Coronary artery (tissue), 2 donors: Measurements from ENCODE around the gene KIF18B.

ENCODE experiments used
- DNase-seq: peaks from one replicate; pipeline ENCODE4 v3.0.0-alpha.2; 2017; ENCODE audit warnings: low spot score
- H3K27ac ChIP-seq, 2 donors: fragments of 200-600 bp; sonication (generic); one replicate each; pipeline ENCODE4 v1.5.1; 2016 to 2019
- H3K4me3 ChIP-seq: fragments of 200-600 bp; sonication (generic); 2 replicates; pipeline ENCODE4 v1.5.1; 2016; ENCODE audit warnings: mild to moderate bottlenecking, moderate library complexity
- TF ChIP-seq, protein P1 (sequence below): fragments of 200-600 bp; sonication (generic); IDR thresholded peaks from one replicate; pipeline ENCODE4 v1.5.1; 2019; ENCODE audit warnings: antibody characterized with exemption

KIF18B gene

DNA sequence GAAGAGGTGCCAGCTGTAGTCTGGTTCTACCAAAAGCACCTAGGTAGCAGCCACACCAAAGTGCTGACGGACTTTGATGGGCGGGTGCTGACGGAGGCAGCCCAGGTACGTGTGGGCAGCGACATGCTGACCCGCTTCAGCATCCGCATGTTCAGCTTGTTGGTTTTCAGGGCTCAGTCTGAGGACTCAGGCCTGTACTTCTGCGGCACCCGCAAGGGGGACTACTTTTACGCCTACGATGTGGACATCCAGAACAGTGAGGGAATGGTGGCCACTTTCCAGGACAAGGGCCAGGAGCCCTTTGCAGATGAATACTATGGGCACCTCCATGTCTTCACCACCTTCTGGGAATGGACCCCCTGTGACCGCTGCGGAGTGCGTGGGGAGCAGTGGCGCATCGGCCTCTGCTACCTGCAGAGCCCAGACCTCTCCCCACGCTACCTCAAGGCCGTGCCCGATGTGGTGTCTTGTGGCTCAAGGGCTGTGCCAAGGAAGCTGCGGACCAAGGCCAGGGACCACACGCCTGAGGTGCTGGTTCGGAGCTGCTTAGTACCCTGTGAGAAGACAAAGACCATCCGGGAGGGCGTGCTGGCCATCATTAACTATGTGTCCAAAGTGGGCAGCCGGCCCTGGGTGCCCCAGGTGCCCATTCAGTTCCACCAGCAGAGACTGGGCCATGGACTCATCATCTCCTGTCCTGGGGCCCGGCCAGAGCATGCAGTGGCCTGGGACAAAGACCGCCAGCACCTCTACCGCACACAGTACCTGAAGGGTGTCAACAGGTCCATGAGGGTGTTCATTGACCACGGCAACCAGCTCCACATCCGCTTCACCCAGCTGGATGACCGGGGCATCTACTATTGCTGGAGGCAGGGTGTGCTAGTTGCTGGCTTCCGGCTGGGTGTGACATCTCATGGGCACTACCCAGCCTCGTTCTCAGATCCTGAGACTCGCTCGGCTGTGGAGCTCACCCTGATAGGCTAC is 43.3 kb downstream of the KIF18B start:
- TF ChIP-seq, protein P1, sequence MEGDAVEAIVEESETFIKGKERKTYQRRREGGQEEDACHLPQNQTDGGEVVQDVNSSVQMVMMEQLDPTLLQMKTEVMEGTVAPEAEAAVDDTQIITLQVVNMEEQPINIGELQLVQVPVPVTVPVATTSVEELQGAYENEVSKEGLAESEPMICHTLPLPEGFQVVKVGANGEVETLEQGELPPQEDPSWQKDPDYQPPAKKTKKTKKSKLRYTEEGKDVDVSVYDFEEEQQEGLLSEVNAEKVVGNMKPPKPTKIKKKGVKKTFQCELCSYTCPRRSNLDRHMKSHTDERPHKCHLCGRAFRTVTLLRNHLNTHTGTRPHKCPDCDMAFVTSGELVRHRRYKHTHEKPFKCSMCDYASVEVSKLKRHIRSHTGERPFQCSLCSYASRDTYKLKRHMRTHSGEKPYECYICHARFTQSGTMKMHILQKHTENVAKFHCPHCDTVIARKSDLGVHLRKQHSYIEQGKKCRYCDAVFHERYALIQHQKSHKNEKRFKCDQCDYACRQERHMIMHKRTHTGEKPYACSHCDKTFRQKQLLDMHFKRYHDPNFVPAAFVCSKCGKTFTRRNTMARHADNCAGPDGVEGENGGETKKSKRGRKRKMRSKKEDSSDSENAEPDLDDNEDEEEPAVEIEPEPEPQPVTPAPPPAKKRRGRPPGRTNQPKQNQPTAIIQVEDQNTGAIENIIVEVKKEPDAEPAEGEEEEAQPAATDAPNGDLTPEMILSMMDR: no peak
- no peak overlapping the region for H3K27ac ChIP-seq
- H3K4me3 ChIP-seq: no peak overlapping the region
- peak; percentile 57 for DNase-seq

DNA sequence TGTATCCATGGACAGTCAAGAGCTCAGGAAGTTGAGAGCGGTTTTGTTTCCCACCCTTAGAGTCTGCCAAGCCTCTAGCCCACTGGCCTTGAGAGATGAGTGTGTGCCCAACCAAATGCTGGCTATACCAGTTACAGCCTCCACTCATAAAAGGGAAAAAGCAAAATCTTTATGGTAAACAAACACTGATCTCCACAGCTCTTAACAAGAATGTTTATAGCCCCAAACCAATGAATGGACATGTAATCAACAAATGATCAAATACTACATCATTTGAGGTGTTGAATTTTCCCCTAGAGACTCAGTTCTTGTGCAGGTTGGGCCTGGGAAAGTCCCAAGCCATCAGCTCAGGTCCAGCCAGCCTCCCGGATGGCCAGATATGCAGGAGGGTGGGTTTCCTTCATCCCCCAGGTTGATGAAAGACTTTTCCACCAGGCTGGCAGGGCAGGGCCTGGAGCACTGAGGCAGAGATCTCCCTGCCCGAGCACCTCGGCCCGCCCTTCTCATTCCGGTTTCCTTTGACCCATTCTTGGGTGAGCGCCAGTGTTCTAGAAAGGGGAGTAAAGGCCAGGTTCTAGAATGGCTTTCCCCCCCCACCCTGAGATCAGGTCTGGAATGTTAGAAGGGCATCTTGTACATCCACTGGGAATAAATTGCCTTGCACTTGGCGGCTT is 44.4 kb downstream of the KIF18B start:
- DNase-seq: peak; percentile 71

DNA sequence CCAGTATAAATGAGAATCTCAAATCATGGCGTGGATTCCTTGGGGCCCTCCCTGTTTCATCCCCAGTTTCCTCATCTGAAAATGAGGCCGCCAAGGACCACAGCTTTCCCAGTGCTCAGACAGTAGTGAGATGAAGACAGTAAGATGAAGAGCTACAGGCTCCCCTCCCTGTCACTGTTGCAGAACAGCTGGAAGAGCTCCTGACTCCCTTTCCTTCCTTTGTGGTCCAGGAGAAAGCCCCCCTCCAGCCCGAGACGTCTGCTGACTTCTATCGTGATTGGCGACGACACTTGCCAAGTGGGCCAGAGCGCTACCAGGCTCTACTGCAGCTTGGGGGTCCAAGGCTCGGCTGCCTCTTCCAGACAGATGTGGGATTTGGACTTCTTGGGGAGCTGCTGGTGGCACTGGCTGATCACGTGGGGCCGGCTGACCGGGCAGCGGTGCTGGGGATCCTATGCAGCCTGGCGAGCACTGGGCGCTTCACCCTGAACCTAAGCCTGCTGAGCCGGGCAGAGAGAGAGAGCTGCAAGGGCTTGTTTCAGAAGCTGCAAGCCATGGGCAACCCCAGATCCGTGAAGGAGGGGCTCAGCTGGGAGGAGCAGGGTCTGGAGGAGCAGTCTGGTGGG is 45.3 kb downstream of the KIF18B start:
- Histone ChIP-seq H3K4me3 (no peak overlapping the region), H3K27ac (no peak overlapping the region)
- TF ChIP-seq, protein P1: no peak
- peak; percentile 61 for DNase-seq

More for the DNA sequence above, 44.4 kb downstream of the KIF18B start:
- TF ChIP-seq, protein P1: no peak
- Histone ChIP-seq H3K4me3 (no peak overlapping the region), H3K27ac (no peak overlapping the region)

DNA sequence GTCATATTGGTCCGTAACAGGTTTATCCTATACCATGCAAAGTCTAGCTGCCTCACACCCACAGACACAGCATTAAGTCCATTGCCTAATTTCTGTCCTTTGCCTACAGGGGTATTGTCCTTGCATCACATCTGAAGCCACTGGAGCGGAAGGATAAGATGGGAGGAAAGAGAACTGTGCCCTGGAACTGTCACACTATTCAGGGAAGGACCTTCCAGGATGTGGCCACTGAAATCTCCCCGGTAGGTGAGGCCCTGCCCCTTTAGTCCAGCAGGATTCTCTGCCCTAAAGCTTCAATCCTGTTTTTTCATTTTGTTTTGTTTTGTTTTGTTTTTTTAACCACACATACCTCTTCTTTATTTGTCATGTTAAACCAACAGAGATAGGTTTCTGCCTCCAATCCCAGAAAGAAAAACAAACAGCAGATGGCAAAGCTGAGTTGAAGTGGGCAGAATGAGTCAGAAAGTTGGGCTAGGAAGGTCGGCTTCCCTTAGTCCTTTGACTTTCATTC is 46.1 kb downstream of the KIF18B start:
- peak; percentile 12 for DNase-seq
- no peak overlapping the region for H3K4me3 ChIP-seq
- TF ChIP-seq, protein P1: no peak
- no peak overlapping the region for H3K27ac ChIP-seq

DNA sequence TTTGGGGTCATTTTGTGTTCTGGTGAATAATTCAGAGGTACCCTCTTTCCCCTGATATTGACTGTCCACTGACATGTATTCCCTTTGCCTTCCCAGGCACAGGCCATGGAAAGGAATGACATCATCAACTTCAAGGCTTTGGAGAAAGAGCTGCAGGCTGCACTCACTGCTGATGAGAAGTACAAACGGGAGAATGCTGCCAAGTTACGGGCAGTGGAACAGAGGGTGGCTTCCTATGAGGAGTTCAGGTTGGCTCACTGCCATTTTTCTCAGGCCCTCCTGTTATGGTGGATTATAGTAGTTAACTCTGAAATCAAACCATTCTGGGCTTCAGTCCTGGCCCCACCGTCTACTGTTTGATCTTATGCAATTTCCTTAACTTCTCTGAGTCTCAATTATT is 46.7 kb downstream of the KIF18B start:
- TF ChIP-seq, protein P1: no peak
- Histone ChIP-seq H3K4me3 (no peak overlapping the region), H3K27ac (no peak overlapping the region)
- DNase-seq: peak; percentile 36

DNA sequence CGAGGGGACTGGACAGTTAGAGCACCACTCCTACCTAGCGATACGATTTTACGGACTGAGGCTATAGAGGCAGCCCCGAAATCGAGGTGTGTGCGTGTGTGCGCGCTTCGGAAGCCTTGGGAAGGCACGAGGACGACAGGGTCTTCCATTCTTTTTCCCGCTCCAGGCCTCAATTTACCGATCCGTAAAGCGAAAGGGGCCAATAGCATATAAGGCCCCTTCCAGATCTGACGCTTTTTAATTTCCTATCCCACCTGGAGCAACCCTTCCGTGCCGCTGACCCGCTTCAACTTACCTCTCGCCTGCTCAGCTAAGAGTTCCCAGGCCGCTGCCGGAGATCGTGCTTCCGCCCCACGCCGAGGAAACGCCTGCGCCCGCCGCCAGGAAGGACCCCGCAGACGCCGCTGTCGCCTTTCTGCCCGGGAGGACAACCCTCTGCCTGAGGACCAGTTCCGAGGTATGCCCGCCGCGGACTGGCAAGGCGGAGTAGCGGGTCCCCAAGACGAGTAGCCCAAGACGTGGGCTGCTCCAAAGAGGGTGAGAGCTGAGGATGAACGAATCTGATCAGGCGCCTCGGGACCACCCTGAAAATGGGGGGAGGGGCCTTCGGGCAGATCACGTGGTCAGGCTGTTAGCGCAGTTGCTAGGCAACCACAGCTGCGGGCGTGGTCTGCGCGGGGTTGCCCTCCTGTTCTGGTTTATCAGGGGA is 48.3 kb downstream of the KIF18B start, which contains the start of gene EFTUD2:
Gene EFTUD2, minus strand, starts transcription at position 372 of the 709 bp plus-strand sequence. CDS start 4,924 bp downstream, outside the sequence.
- H3K4me3 ChIP-seq: peak within 1 kb of the TSS; percentile 83
- DNase-seq: peak; percentile 92
- H3K27ac ChIP-seq: peak within 1 kb of the TSS; percentile 90 to 96
- TF ChIP-seq, protein P1: no peak
